D341Med (cell line): ENCODE measurements around the gene APAF1.

Experiments
- DNase-seq: peaks from one replicate; pipeline ENCODE4 v3.0.0; 2012; ENCODE audit warnings: low spot score

Gene APAF1

DNA sequence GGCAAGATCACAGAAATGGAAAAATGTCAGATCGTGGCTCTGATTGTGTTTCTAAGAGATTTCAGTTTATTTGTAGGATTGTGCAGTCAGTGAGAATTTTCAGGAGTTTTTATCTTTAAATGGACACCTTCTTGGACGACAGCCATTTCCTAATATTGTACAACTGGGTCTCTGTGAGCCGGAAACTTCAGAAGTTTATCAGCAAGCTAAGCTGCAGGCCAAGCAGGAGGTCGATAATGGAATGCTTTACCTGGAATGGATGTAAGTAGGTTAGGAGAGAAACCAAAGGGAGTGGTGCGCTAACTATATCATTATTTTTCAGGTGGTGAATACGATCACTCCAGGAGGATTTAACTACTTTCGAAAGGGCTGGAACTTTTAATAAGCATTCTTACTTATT lies 26.4 kb downstream of the APAF1 start:
- no peak for DNase-seq

DNA sequence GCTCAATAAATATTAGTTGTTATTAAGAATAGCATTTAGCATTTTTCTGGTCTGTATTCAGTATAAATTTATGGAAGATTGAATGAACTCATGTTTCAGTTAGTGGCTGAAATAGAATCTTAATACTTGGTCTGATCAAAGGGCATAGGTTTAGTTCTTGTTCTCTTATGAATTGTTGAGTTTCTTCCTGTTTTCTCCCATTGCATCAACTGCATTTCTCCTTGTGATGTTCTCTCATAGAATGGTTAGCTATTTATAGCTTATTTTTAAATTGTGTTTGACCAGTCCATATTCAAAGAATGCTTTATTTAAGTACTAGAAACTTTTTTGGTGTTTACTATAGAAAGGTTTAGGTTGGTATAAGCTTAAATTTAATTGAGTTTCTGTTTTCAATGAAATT lies 29.8 kb downstream of the APAF1 start:
- DNase-seq: no peak

DNA sequence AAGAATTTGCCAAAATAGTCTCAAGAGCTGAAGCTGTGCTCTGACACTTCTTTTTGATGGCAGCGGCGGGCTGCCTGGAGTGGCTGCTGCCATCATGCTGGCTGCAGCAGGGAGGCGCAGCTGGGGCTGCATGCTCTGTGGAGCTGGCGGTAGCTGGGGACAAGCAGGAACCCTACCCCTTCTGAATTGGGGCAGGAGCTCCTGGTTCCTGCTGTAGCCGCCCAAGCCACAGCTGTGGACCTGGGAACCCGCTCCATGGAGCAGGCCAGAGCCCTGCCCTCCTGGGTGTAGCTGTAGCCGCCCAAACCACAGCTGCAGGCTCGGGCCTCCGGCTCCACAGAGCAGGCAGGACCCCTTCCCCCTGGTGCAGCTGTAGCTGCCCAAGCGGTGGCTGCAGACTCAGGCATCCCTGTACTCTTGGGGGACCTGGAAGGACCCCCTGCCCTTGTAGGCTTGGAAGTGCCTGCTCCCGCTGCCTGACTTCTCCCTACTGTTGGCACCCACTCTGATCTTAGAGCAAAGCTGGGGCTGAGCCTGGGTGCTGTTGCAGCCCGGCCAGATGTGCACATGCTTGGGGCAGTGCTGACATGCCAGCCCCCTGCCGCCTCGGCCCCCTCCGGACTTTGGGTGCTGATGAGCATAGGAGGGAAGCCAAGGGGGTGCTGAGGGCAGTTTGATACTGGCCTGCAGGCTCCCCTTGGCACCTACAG lies 33.3 kb downstream of the APAF1 start:
- no peak for DNase-seq

DNA sequence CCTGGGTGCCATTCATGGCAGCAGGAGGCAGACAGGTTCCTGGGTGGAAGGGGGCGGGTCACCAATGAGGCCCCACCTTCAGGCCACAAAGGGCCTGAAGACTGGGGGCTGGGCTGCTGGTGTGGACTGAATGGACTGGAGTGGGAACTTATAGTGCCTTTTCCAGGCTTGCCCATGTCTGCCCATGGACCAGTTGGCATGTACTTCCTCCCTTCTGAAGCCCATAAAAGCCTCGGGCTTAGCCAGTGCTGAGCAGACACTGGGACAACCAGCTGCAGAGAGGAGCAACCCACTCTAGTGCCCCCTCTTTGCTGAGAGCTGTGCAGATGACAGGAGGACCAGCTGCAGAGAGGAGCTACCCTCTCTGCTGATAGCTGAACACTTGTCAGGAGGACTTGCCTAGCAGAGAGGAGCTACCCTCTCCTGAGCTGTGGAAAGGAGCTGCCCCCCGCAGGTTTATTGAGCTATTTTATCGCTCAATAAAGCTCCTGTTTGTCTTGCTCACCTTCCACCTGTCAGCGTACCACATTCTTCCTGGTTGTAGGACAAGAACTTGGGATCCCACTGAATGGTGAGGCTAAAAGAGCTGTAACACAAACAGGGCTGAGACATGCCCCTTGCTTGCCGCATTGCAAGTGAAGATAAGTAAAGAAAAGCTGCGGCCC lies 34.0 kb downstream of the APAF1 start:
- DNase-seq: no peak

DNA sequence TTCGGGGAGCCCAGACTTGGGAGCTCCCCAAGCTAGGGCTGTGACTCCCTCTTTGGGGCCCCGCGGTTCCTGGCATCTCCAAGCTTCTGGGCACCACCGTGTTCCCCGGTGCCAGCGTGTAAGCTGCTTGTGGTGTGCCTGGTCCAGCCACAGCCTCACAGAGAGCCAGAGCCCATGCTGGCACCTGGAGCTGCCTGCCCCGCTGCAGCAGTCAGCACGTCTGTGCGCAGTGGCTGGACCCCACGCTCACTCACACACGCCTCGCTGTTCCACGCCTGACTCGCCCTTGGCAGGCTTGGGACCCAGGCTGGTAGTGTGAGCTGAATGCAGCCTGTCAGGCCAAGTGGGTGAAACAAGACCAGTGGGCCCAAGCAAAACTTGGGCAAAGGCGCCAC lies 34.5 kb downstream of the APAF1 start:
- DNase-seq: no peak

DNA sequence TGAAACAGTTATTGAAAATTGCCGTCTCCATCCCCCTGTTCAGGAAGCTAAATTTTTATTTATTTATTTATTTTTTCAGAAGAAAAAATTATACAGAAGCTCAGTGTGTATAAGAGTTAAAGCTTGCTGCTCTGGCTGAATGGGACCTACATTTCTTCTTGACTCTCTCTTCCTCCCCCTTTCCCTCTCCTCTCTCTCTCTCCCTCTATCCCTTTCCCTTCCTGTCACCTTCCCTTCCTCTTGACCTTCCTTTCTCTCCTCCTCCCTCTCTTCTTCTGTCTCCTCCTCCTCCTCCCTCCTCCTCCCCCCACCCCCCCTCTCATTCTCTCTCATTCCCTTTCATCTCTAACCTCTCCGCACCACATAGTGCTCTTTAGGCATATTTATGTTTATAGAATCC lies 39.1 kb downstream of the APAF1 start:
- DNase-seq: no peak

DNA sequence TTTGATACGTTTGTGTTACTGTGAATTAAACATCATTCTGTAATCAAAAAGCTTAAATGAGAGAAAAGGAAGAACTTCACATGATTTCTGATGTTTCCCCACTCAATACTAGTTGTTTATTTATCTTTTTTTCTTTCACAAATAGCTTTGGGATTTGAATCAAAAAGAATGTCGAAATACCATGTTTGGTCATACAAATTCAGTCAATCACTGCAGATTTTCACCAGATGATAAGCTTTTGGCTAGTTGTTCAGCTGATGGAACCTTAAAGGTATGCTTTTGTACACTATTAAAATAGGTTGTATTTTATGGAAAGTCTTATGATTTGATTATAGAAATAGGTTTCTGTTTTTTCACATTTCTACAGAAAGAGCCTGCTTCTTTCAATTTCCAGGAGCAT lies 41.5 kb downstream of the APAF1 start:
- DNase-seq: no peak

DNA sequence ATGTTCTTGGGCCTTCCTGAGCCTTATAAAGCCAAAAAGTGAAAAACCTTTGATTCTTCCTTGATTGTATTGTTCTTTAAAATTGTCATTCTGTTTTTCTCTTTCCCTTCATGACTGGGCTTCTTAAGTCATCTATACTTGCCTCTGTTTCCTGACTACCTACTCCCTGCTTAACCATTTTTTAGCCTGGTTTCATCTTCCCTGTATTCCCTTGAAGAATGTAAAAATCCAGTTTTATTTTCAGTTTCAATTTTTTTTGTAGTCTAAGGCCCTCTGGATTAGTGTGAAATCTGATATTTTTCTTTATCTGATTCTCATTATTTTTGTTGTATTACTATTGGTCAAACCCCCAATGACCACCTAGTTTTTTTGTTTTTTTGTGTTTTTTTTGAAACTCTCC lies 46.3 kb downstream of the APAF1 start:
- no peak for DNase-seq

DNA sequence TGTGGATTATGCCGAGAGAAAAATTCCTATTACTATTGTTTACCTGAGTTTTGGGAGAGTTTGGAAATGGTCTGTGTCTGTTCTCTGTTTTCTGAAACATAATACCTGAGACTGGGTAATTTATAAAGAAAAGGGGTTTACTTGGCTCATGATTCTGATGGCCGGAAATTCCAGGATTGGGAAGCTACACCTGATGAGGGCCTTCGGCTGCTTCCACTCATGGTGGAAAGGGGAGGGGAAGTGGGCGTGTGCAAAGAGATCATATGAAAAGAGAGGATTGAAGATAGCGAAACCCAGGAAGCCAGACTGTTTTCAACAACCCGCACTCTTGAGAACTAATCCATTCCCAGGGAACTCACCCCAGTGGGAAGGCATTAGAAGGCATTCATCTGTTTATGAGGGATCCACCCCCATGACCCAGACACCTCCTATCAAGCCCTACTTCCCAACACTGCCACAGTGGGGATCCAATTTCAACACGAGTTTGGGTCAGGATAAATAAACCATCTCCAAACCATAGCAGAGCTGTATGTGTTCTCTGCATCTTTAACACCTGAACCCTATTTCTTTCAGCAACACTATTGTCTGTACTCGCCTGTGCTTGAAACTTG lies 51.1 kb downstream of the APAF1 start:
- no peak for DNase-seq

DNA sequence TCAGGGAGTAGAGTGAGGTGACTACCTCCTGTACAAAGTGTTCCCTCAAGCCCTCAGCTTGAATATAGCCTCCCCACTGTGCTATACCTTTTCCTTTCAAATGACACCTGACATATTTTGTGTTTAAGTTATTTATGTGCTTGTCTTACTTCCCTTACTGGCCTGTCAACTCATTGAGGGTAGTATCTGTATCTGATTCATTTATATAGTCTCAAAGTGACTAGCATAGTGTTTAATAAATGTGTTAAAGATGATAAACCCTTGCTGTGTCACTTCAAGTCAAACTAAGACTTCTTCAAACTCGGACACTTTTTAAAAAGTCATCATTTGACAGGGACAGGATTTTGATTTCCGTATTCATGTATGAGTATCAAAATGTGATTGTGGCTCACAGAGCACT lies 52.1 kb downstream of the APAF1 start:
- DNase-seq: no peak

DNA sequence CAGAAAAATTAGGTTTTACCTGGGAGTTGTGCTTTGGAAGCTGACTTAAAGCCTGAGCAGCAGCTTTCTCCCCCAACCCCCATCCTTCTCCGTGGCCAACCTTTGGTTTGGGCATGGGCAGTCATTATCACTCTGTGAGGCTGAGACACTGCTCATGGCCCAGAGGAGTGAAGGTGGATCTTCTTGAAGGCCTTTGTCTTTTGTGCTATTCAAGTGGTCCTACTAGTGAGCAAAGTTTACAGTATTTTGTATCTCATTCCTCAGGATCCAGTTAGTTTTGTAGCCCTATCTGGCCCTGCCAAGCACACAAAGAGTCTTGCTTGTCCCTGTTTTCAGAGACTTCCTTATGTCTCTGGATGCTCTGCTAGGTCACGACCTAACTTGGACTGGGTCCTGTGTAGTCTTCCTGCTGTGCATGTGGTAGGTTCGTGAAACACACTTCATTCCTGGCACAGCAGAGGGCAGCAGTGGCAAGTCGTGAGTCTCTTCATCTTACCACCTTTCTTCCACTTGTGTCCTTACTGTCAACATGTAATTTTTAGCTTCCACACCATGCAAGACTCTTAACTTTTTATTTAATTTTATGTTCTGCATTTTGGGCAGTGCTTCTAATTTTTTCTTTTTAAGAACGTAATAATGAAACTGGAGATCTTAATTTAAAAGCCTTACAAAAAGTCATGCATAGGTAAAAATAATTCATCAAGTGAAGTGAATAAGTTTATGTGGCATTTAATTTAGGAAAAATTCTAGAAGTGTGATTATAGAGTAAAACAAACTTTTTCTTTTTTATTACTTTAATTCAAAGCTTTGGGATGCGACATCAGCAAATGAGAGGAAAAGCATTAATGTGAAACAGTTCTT lies 53.7 kb downstream of the APAF1 start:
- peak; percentile 71 for DNase-seq

DNA sequence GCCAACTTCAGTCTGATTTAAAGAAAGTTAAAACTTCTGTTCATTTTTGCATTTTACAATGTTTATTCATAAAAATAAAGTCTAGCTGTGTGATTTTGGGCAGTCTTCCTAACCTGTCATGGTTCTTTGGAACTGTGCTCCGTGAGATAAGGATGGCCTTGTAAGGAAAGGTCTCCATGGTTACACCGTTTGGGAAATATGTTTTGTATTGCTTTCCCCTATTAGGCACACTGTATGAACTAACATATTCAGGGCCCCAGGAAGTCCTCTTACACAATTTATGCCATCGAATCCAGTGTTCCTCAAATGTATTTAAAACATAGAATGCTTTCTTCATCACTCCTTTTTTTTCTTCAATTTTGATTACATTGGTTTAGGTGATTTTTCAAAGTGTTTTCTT lies 54.5 kb downstream of the APAF1 start:
- DNase-seq: no peak

DNA sequence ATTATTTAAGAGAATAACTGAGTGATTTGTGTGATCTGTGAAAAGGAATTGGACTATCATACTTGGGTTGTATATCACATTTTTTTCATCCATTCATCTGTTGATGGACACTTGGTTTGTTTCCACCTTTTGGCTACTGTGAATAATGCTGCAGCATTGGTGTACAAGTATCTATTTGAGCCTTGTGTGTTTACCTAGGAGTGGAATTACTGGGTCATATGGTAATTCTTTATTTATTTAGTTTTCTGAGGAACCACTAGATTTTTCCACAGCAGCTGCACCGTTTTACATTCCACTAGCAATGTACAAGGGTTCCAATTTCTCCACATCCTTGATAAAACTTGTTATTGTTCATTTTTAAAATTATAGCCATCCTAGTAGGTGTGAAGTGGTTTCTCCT lies 56.1 kb downstream of the APAF1 start:
- no peak for DNase-seq

DNA sequence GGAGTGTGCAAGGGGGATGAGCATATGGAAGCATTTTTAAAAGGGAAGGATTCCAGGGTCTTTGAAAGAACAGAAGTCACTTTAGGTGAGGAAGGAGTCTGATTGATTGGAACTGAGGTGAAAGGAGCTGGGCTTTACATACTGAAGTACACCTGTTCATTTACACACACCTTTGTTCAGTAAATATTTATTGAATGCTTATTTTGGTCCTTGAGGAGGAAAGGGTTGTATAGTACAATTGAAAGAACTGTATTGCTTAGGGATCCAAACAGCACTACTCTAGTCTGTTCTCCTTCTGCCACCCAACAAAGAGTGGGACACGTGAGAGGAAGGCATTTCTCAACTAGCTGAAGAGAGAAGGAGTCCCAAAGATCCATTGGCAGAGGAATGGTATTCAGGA lies 63.9 kb downstream of the APAF1 start:
- DNase-seq: no peak

DNA sequence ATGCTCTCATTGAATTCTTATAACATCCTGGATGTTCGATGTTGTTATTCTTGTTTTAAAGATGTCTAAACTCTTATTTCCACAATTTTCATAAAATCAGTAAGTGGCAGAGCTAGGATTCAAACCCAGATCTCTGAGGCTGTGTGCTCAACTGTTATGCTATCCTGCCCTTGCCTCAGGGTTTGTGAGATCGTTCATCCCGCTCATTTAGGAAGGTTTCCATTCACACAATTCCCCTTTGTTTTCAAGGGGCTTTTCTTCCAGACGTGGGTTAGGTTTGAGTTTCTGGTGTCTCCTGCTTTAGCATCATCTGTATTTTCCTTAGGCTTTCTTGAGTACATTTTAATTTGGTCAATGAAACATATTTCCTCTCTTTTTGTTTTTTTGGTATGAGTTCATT lies 69.3 kb downstream of the APAF1 start:
- DNase-seq: no peak

DNA sequence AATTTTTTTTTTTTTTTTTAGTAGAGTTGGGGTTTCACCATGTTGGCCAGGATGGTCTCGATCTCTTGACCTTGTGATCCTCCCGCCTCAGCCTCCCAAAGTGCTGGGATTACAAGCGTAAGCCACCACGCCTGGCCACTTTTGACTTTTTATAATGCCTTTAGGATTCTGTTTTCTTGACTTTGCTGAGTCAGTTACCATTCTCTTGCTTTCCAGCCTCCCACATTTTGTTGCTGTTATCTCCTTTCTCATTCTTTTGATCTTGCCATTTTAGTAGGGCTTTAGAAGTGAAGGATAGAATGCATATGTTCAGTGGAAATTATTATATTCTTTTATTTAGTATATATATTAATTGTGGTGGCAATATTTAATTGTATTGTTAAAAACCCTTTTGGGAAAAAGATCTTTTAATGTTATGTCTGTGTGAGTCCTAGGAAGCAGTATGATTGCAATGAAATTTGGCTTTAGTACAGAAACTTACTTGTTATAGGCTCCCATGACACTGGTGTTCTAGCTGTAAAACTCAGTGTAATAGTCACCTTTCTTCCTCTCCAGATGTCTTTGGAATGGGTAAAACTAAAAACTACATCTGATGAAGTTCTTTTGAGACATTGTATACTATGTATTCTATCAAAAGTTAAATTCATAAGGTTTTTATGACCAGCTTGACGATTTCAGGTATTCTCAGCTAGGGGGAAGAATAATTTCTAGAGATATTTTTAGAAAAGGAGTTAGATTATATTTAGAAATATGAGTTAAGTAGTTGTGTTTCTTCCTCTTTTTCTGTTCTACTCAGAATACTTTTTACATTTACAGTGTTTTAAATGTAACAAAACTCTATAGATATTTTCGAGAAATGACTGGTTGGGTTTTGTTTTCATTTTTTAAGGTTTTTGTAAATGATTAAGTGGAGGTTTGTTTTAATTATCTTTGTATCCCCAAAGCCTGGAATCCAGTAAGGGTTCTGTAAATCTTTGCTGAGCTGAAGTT lies 74.7 kb downstream of the APAF1 start:
- DNase-seq: no peak

DNA sequence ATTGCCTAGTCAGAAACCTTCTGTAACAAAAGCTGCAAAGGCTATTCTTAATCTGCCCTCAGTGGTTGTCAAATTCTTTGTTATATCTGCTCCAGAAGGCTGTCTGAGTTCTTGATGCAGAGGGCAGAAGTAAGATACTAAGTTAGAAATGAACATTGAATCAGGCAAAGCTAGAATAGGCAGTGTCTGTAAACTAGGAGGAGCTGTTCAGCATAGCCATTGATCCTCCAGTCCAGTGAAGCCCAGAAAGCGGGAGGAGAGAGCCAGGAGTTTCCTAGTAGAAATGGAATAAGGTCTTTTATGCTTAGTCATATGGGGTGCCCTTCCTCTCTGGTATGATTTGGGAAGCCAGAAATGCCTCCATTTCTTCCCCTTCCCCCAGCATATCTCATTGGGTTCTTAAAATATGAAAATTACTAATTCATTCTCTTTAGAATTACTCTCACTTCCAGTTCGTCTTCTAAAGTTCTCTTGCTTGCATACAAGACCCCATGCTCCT lies 76.2 kb downstream of the APAF1 start:
- no peak for DNase-seq

DNA sequence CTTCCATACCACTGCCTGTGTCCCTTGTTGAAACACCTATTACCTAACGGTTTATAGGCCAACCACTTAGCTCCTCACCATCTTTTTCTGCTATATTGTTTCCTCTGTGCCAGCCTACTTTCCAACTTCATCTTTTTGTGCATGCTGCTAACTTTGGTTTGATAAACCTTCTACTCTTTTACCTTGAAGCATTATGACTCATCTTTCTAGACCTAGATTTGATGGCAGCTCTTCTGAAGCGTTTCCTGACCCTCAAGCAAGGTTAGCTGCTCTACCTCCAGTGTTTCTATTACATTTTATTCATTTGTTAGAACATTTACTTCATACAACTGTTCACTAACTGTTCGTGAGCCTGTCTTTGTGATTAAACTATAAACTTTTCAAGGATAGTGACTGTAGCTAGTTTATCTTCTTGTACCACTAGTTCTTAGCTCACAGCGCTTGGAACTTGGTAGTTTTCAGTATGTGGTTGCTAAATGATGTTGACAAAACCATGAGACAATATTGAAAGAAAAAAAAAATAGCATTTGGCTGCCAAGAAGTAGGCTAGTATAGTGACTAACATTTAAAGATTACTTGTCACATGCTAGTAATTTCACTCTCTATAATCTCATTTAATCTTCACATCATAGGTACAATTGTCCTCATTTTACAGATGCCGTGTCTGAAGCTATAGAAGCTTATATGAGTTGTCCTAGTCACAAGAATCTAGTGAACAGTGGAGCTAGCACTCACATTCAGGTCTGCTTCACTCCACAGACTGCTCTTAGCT lies 79.5 kb downstream of the APAF1 start:
- DNase-seq: no peak

DNA sequence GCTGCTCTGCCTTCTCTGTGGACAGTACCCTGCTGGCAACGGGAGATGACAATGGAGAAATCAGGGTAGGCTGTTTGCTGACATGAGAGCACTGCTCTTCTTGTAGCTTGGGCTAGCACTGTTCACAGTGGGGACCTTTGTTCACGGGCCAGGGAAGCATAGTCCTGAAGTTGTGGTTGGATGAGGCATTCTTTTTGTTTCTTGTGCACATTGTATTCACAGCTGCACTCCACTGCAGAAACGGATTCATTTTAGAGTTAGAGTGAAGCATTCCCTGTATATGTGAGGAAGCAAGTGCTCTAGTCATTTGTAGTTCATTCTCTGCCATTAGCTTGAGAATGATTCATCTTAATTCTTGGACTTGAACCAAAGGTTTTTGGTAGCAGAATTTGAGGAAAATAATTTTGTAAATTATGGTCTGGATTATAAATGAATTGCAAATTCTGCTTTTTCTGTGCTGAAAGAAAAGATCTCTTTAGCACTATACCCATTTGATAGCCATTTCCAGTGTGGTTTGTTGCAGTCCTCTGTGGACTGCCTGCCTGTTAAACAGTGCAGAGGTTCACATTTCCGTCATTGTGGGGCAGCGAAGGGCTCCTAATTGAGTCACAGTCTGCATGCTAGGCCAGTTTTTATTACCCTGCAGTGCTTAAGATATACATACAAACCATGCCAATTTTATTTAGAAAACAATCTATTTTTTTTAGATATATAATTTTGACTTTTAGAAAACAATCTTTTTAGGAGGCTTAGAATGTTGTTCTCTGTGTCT lies 80.6 kb downstream of the APAF1 start:
- peak; percentile 72 for DNase-seq

DNA sequence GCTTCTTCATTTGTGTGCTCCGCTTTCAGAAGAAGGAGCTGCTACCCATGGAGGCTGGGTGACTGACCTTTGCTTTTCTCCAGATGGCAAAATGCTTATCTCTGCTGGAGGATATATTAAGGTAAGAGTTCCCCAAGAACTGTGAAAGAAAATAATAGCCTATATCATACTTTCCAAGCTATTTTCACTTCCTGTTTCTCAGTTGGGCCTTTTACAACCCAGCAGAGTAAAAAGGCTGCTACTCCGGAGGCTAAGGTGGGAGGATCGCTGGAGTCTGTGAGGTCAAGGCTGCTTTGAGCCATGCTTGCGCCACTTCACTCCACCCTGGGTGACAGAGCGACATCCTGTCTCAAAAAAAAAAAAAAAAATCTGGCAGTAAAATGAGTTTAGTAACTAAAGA lies 82.1 kb downstream of the APAF1 start:
- no peak for DNase-seq
